Left cardiac atrium (tissue), 4 donors: ENCODE results near the gene NQO2. TPM values are rescaled to one million over a fixed set of nuclear protein-coding genes. Genes with fewer than 3 reads are reported as not detected.
A peak's percentile ranks its signal among the peaks of the same experiment; 100 is the strongest.
"Not testable (repeated sequence)": the region's sequence is repeated elsewhere in the genome, so short reads cannot be mapped to it uniquely, and the experiment has no call there.

Experiments used
- ATAC-seq, 2 donors: fragments of 200-7000 bp; cut with Tn5 transposase; one replicate each; pipeline ENCODE4 v1.9.1; 2020; ENCODE audit warnings: mild to moderate bottlenecking in 2 of 2, moderate library complexity in 2 of 2
- DNase-seq: peaks from one replicate; pipeline ENCODE4 v3.0.0-alpha.2; 2020
- intact Hi-C, 2 donors: fragments of 100-400 bp; cut with DNase I; formaldehyde crosslinking; loops; one replicate each; pipeline versions ENCODE4 v1.14.1 to v1.15.1; 2022 to 2023
- total RNA-seq, 2 donors: library from RNA; stranded (reverse); fragmentation: NEBNext Ultra II Directional; extraction: Animal tissue kit (Norgen Biotek cat#: 25700); gene quantifications; one replicate each; pipeline ENCODE4 v1.2.1, GENCODE V29; 2021
- donor health status: DM: no; HTN: yes; CAD: no.
- donor health status: DM: no; HTN: yes; CAD: no; lungs with severe emphysema.
- donor health status: DM: yes; HTN: yes; CAD: no.
- donor health status: Dilated cardiomyopathy.

The NQO2 gene
- total RNA-seq, 2 donors from 2014 or later, result 46.2 to 53.8 TPM

DNA sequence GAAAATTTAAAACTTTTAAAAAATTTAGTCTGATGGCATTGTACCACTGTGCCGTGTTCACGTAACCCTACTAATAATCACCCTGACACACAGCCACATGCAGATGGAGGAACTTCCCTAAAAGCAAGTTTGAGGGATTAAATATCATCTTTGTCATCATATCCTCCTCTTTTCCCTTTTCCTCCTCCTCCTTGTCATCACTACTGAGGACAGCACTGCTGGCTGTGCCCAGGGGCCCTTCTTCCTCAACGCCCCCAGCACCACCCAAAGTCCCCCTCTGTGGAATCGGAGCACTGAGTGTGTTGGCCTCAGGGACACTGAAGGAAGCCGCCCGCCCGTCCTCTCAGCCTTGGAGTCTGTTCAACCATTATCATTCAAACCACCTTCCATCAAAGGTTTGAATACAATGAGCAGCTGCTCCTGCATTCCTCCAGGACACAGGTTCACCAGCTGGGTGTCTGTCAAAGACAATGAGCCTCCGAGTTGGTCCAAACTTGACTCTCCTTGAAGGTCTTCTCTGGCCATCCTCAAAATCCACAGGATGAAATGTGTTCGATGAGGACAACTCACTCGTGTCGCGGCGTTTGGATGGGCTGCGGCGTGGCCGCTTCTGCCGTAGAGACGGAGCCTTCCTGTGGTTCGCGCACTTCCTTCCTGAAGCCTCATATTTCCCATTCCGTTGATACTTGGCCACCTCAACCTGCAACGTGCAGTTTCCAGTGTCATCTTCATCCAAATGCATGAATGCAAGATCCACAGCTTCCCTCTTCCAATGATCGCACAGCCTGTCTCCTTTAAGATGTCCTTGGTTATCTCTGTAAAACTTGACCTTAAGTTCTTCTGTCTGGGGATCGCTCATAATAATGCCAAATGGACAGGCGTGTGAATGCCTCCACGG lies 23.3 kb downstream of the NQO2 start:
- intact Hi-C loops, result no loop called here
- ATAC-seq, result no peak
- DNase-seq, result no peak

DNA sequence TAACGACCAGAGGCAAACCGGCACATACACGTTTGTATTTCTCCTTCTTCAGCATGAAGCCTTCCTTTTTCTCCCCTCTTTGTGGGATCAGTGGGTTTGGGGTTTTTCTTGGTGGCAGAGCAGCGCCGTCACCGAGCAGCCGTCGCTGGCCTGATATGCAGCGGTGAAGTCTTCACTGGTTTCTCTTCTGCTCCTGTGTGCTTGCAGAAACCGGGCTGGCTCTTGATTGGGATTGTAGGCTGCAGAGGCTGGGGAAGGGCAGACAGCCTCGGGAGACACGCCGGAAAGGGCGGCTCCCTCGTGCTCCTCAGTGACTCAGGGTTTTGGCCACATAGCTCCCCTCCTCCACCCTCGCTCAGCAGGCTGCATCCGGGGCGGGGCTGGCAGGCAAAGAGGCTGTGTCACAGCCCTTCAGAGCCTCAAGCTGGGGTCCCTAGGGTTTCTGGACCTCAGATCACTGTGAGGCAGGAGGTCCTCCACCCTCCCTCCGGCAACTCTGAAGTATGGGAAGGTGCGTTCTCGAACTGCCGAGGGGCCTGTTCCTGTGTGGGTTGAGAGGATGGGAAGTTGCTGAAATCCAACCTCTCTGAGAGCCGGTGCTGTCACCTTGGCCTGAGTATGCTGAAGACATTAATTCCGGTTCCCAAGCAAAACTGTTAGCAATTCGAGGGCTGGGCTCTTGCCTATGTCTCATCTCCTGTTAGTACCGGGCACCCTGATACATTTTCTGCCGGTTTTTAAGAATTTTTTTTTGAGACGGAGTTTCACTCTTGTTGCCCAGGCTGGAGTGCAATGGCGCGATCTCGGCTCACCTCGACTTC lies 24.2 kb downstream of the NQO2 start:
- peak; percentile 97 for ATAC-seq
- DNase-seq, result peak; percentile 95
- intact Hi-C loops, result no loop called here

GRCh38 chr6:3026791-3027626 lies 27.3 kb downstream of the NQO2 start:
- no peak for ATAC-seq
- no peak for DNase-seq
- intact Hi-C loops, result no loop called here

DNA sequence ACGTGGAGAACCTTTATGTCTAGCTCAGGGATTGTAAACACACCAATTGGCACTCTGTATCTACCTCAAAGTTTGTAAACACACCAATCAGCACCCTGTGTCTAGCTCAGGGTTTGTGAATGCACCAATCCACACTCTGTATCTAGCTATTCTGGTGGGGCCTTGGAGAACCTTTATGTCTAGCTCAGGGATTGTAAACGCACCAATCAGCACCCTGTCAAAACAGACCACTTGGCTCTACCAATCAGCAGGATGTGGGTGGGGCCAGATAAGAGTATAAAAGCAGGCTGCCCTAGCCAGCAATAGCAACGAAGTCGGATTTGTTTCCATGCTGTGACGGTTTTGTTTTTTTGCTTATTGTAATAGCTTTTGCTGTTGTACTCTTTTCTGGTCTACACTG lies 28.5 kb downstream of the NQO2 start:
- DNase-seq, intact Hi-C loops, ATAC-seq: not testable (repeated sequence)

- ATAC-seq (no peak), DNase-seq (no peak)
- intact Hi-C loops, result no loop called here
These were observed 32.4 kb downstream of the NQO2 start for GRCh38 chr6:3031857-3032640.

DNA sequence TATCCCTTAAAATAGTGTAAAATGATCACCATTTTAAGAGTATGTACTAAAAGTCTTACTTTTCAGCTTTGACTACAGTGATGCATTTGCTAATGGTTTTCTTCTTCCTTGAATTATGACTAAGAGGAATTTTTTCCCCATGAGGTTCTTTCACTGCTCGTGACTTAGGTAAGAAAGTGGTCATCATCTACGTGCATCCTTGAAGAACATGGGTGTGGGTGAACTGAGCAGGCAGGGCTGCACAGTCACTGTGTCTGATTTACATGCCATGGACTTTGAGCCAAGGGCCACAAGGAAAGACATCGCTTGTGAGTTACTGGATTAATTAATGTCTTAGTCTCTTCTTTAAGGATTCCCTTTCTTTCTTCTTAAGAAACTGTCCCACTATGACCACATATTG lies 33.3 kb downstream of the NQO2 start:
- intact Hi-C loops, result no loop called here
- ATAC-seq (no peak), DNase-seq (no peak)

DNA sequence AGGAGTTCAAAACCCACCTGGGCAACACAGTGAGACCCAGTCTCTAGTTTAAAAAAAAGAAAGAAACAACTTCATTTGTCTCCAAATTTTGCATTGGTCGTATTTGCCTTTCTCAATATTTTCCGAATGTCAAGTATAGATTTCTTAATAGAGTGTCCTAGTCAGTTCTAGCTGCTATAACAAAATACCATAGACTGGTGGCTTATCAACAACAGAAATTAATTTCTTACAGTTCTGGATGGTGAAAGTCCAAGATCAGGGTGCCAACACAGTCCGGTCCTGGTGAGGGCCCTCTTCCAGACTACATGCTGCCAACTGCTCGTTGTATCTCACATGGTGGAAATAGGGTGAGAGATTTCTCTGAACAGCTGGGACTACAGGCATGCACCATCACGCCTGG lies 34.0 kb downstream of the NQO2 start:
- no peak for DNase-seq
- intact Hi-C loops, result no loop called here
- ATAC-seq, result no peak

GRCh38 chr6:3035397-3035796 lies 35.7 kb downstream of the NQO2 start:
- ATAC-seq, result peak in 1 of 2 donors; percentile 20
- intact Hi-C loops, result no loop called here
- no peak for DNase-seq

GRCh38 chr6:3036861-3037637 lies 37.4 kb downstream of the NQO2 start:
- no peak for DNase-seq
- ATAC-seq, result peak; percentile 37 to 50
- intact Hi-C loops, result no loop called here

GRCh38 chr6:3037638-3038365 lies 38.1 kb downstream of the NQO2 start:
- intact Hi-C loops, result no loop called here
- ATAC-seq (peak; percentile 62 to 72), DNase-seq (no peak)

- no peak for ATAC-seq
- no peak for DNase-seq
- intact Hi-C loops, result no loop called here
These were observed 39.7 kb downstream of the NQO2 start for GRCh38 chr6:3039384-3039783.

DNA sequence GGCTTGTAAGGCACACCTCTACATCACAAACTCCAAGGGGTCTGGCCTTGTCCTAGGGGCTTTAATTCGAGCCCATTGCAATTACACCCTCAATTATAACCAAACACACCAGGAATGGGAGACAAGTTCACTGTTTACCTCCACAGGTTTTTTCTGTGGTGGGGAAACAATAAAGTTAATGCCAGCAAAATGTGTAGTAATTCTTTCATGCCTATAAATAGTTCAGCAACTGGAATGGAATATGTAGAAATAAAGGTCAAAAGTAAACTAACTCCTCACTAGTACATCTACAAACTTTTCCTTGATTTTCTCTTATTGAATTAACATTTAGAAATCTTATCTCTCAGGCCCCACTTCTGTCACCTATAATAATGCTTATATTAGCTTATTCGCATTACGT lies 41.5 kb downstream of the NQO2 start:
- DNase-seq (no peak), ATAC-seq (no peak)
- intact Hi-C loops, result no loop called here

- ATAC-seq, result no peak
- intact Hi-C loops, result no loop called here
- no peak for DNase-seq
These were observed 41.9 kb downstream of the NQO2 start for GRCh38 chr6:3041606-3042005.

DNA sequence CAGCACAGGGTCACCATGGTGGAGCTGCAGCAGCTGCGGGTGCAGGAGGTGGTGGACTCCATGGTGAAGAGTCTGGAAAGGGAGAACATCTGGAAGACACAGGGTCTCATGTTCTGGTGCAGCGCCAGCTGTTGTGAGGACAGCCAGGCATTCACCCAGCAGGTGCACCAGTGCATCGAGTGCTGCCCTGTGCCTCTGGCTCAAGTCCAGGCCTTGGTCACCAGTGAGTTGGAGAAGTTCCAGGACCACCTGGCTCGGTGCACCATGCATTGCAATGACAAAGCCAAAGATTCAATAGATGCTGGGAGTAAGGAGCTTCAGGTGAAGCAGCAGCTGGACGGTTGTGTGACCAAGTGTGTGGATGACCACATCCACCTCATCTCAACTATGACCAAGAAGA lies 45.7 kb downstream of the NQO2 start:
- no peak for DNase-seq
- intact Hi-C loops, result loop anchor here in 1 of 2 donors (5.0 kb wide), 1 partner anchor 33 kb away; no protein-coding TSS in a partner anchor
- no peak for ATAC-seq

DNA sequence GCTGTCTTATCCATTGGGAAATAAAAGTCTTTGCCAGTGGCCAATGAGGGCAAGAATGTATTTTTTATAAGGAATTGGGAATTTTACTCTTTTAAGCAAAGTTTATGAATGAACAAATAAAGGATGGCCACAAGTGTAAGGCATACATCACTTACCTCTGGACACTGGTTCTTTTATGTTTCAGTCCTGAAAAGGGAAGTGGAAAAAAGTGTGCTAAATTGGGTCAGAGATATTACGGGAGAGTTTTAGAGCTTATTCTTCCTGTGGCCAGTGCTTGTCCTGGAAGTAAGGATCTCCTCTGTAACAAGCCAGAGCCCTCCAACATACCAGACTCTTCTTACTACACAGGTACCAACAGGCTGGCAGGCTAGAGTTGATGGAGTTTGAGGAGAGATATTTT lies 46.1 kb downstream of the NQO2 start:
- intact Hi-C loops, result loop anchor here in 1 of 2 donors (5.0 kb wide), 1 partner anchor 33 kb away; no protein-coding TSS in a partner anchor
- DNase-seq (no peak), ATAC-seq (no peak)

GRCh38 chr6:3046295-3046694 lies 46.6 kb downstream of the NQO2 start:
- intact Hi-C loops, result loop anchor here in 1 of 2 donors (5.0 kb wide), 1 partner anchor 34 kb away; no protein-coding TSS in a partner anchor
- DNase-seq, result no peak
- no peak for ATAC-seq

- DNase-seq, ATAC-seq: not testable (repeated sequence)
- intact Hi-C loops, result loop anchor here in 1 of 2 donors (5.0 kb wide), 1 partner anchor 36 kb away; no protein-coding TSS in a partner anchor
These were observed 48.3 kb downstream of the NQO2 start for GRCh38 chr6:3048009-3048408.
